GM12801 (cell line): ENCODE results near the gene CAP1.

Source experiments
- CTCF ChIP-seq: IDR thresholded peaks from one replicate; pipeline ENCODE4 v1.5.1; 2011; ENCODE audit warnings: control low read depth; ENCODE audit not compliant: insufficient read length; ENCODE audit errors: extremely low read depth

CAP1 gene

DNA sequence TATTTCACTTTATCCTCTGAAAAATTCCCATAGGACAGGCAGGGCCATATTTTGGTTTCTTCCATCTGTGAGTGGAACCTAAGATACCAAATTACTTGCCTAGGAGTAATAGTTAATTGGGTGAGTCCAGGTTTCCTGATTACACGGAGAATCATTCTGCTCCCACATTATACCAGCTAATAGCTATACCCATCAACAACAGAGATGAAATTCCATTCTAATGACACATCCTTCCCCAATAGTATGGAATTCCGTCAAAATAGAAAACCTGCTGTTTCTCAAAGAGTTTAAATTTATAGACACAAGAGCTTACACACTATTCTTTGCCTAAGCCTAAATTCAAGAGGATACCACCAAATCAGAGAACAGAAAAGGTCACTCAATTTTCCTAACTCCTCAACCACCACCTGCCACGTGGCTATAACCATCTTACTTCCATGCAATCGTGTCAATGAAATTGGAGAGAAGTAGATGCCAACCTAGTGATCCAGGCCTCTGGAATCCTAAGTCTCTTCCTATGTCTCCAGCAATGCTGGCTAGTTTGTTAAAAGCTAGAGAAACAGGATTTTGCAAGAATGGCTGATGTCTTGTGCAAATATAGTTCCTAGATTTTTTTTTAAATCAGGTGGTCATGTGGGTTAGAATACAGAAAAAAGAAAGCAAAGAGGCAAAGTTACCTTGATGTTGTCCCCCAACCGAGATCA lies 50.3 kb downstream of the CAP1 start:
- no peak for TF ChIP-seq CTCF

DNA sequence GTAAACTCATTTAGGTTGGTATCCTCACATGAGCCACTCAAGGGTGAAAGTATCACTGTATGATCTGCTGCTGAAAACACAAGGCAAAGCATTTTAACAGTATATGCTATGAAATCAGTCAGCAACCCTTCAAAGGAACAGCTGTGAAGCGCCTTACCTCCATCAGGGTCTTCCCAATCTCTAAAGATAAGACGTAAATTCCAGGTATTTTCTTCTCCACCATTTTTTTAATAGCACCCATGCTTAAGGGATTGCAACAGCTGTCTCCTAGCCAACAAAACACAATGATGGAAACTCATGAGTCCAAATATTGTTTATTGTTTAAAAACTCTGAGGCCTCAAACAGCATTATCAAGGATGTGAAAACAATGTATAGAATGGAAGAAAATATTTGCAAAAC lies 51.7 kb downstream of the CAP1 start:
- no peak for TF ChIP-seq CTCF

DNA sequence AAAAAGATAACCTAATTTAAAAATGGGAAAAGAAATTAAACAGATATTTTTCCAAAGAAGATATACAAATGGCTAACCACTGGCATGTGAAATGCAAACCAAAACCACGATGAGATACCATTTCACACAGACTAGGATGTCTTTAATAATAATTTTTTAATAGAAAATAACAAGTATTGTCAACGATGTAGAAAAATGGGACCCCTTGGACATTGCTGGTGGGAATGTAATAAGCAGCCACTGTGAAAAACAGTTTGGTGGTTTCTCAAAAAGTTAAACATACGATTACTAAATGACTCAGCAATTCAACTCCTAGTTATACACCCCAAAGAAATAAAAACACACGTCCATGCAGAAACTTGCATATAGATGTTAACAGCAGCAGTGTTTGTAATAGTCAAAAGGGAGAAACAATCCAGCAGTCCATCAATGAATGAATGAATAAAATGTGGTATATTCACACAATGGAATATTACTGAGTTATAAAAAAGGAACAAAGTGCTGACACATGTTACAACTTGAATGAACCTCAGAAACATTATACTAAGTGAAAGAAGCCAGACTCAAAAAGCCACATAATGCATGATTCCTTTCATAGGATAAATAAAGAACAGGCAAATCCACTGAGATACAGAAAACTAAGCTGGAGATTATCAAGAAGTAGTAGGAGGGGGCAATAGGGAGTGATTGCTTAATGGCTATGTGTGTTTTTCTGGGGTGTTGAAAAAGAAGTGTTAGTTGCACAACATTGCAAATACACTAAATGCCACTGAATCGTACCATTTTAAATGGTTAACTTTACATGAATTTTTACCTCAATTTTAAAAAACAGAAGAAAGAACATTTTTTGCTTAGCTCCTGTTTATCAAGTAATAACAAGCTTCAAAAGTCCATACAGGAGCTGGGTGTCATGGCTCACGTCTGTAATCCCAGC lies 52.4 kb downstream of the CAP1 start:
- no peak for TF ChIP-seq CTCF

GRCh38 chr1:40094466-40095110 lies 54.1 kb downstream of the CAP1 start:
- no peak for TF ChIP-seq CTCF

- no peak for TF ChIP-seq CTCF
Measured at GRCh38 chr1:40095806-40096205, 55.3 kb downstream of the CAP1 start.

DNA sequence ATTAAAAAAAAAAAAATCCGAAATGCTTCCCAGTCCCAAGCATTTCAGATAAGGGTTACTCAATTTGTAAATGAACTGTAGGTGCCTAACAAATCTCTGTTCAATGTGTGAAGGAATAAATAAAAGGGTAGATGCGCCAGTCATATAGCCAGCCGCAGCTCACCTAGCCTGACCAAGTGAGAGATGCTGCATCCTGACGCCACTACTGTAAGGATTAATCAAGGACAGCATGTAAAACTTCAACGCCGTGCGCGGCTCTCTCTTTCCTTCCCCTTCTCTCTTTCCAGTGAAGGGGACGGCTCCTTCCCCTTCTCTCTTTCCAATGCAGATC lies 56.1 kb downstream of the CAP1 start:
- TF ChIP-seq CTCF: no peak
